GM18868 (cell line): ENCODE results near the gene CIROP.

Experiments
- ATAC-seq: cut with Tn5 transposase; IDR thresholded peaks from one replicate; pipeline ENCODE4 v1.9.1; 2021; ENCODE audit warnings: mild to moderate bottlenecking, moderate library complexity; ENCODE audit not compliant: unreplicated experiment

Gene CIROP, protein sequence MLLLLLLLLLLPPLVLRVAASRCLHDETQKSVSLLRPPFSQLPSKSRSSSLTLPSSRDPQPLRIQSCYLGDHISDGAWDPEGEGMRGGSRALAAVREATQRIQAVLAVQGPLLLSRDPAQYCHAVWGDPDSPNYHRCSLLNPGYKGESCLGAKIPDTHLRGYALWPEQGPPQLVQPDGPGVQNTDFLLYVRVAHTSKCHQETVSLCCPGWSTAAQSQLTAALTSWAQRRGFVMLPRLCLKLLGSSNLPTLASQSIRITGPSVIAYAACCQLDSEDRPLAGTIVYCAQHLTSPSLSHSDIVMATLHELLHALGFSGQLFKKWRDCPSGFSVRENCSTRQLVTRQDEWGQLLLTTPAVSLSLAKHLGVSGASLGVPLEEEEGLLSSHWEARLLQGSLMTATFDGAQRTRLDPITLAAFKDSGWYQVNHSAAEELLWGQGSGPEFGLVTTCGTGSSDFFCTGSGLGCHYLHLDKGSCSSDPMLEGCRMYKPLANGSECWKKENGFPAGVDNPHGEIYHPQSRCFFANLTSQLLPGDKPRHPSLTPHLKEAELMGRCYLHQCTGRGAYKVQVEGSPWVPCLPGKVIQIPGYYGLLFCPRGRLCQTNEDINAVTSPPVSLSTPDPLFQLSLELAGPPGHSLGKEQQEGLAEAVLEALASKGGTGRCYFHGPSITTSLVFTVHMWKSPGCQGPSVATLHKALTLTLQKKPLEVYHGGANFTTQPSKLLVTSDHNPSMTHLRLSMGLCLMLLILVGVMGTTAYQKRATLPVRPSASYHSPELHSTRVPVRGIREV

DNA sequence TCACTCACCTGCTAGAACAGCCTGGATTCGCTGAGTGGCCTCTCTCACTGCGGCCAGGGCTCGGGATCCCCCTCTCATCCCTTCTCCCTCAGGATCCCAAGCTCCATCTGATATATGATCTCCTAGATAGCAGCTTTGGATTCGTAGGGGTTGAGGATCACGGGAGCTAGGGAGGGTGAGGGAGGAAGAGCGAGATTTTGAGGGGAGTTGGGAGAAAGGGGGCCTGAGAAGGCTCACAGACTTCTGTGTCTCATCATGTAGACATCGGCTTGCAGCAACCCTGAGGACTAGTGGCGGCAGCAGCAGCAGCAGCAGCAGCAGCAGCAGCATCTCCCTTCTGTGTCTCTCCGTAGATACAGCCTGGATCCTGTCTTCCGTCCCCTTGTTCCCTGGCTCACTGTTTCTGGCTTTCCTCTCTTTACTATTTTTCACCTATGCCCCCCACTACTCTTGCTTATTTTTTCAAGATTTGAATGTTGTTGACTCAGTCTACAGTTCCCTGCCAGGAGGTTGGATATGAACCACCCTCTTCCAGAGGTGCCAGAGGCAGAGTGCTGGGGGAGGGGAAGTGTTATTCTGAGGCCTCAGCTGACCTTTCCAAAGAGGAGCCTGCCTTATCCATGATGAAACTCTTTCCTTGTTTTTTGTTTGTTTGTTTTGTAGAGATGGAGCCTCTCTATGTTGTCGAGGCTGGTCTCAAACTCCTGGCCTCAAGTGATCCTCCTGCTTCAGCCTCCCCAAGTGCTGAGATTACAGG, at the start of gene CIROP:
Gene CIROP (minus strand): TSS at position 399 of the 757 bp plus-strand sequence. CDS start 69 bp downstream, at position 330.
- no peak for ATAC-seq

DNA sequence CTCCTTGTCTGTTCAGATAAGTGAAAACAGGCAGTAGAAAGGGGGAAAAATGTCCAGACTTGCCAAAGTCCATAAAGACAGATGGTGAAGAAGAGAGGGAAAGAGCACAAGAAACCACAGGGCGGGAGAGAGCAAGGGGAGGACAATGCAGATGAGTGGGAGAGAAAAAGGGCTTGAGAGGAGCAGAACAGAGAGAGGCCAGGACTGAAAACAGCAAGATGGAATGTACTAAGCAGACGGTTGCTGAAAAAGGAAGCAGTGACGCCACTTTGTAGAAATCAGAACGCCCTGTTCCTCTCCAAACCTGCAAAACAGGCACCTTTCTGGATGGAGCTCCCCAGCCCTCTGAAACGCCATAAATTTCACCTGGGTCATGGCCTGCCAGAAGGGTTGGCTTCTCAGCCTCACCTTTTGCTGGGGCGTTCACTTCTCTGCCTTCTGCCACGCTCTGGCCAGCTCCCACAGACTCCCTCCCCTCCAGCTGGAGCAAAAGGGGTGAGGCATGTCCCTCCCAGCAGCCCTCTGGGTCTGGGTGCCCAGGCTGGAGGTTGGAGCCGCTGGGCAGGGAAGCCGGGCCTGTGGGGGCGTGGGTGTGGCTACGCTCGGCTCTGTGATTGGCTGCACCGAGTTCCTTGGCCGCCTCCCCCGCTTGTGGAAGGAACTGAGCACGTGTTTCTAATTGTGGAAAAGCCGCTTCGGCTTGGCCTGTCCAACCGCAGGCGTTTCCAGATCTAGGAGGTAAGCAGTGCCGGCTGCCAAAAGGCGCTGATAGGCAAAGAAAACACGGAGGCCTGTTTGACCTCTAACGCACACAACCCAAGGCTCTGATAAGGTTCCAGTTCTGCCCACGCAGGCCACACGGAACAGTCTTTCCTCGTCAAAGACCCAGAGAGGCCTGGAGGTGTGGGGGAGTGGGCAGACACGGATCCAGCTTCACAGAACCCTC, 49.3 kb upstream of the CIROP start:
- no peak for ATAC-seq

DNA sequence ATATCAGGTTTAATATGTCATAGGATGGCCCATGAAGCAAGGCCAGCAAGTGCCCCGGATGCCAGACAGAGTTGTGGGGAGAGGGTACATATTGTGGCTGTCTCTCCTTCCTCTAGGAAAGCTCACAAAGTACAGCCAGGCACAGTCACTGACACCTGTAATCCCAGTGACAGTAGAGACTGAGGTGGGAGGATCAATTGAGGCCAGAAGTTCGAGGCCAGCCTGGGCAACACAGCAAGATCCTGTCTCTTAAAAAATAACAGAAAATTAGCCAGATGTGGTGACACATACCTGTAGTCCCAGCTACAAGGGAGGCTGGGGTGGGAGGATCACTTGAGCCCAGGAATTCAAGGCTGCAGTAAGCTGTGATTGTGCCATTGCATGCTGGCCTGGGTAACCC, 46.6 kb upstream of the CIROP start:
- ATAC-seq, result no peak

DNA sequence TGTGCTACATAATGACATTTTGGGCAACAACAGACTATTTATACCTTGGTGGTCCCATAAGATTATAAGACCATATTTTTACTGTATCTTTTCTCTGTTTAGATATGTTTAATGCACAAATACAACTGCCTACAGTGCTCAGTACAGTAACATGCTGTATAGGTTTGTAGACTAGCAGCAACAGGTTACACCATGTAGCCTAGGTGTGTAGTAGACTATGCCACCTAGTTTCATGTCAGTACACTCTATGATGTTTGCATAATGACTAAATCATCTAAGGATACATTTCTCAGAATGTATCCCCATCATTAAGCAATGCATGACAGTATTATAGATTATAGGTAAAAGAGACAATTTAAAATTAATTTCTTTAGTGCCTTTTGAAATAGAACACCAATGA, 45.0 kb upstream of the CIROP start:
- no peak for ATAC-seq

DNA sequence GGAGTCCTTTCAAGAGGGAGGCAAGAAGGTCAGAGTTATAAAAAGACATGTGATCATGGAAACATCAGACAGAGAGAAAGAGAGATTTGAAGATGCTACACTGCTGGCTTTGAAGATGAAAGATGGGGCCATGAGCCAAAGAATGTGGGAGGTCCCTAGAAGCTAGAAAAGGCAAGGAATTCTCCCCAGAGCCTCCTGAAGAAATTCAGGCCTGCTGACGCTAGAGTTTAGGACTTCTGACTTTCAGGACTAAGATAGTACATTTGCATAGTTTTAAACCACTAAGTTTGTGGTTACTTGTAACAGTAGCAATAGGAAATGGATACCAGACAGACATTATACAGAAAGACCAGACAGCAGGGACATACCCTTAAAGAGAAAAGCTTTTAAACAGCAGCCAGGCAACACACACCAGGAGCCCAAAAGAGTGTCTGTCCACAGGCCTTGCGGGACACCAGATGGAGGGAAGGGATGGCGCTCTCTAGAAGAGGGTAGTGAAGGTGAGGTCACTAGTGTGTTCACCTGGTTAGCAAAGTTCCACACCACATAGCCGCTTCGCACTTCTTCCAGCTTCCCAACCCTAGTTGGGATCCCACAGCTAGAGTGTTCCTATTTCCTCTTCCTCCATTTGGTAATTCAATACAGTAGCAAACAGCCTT, 43.9 kb upstream of the CIROP start:
- no peak for ATAC-seq

DNA sequence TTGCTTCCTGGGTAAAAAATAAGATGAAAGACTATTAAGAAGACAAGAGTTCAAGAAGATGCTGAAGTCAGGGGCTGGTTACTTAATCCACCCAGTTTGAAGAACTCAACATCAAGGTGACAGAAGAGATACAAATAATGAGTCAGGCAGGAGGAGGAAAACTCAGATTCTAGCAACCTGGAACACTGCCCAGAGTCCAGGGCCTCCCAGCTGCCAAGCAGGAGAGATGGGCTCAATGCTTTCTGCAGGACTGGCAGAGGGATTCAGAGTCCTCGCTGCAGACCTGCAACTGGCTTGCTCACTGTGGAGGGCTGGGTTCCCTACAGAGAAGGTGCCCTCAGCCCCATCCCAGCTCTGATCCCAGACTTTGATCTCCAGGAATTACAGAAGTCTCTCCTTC, 42.9 kb upstream of the CIROP start:
- no peak for ATAC-seq

DNA sequence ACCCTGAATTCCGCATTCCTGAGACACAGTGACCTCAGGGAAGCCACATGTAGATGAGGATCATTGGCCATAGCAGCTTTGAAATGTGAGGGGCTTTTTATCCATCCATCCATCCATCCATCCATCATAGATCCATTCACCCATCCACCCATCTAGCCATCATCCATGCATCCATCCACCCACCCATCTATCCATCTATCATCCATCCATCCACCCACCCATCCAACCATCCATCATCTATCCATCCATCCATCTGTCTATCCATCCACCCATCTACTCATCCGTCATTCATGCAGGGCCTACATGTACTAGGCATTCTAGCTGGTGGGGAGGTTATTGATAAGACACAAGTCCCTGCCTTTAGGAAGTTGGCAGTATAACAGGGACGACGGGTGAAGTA, 42.2 kb upstream of the CIROP start:
- ATAC-seq, result no peak

DNA sequence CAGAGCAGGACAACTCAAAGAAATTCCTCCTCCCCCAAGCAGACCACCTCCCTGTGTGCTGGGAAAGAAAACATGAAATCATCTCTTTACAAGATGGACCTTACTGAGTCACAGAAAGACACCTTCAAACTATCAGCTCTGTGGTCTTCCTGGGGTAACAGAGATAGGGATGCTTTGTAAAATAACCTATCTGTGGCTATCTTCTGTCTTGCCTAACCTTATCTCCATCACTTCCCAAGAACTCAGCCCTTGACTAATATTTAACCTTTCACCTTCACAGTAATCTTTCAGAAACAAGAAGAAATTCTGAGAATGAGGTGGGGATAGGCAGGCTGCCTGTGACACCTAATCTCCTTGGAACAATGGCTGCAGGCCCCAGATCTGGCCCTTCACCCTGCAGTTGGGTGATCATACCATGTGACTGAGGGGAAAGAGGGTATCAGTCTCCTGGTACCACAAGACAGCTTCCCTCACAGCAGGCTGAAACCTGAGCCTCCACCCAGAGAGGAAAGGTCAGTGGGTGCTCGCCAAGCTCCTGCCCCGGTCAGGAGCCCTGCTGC, 41.6 kb upstream of the CIROP start:
- no peak for ATAC-seq

DNA sequence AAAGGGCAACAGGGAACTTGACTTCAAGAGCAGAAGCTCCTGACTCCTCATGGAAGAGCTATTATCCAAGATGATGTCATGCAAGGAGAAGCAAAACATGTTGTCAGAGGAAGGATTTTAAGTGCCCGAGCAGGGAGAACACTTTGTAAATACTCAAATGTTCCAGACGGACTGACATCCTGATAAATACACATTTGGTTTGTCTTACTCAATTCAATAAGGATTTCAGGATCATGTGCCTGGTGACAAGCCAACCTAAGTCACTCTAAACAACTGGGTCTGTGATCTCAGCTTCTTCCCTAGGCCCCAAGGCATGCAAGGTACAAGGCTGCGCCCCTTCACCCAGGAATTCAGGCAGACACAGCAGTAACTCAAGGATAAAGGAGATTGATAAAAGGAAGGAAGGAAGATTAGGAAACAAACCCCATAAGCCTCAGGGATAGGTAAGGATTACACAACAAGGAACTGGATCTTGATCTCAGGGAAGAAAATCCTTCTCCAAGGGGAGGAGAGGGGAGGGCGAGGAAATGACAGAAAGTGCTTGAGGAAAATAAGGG, 41.1 kb upstream of the CIROP start:
- no peak for ATAC-seq

DNA sequence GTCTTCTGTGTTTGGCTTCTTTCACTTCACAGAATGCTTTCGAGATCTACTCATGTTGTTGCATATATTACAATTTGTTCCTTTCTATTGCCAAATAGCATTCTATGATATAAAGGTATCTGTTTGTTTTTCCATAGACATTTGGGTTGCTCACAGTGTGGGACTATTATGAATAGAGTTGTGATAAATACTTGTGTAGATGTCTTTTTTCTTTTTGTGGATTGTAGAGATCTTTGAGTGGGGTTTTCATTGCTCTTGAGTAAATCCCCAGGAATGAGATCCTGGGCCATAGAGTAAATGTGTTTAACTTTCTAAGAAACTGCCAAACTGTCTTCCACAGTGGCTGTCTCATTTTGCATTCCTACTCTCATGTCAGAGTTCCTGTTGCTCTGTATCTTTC, 39.1 kb upstream of the CIROP start:
- ATAC-seq, result no peak

DNA sequence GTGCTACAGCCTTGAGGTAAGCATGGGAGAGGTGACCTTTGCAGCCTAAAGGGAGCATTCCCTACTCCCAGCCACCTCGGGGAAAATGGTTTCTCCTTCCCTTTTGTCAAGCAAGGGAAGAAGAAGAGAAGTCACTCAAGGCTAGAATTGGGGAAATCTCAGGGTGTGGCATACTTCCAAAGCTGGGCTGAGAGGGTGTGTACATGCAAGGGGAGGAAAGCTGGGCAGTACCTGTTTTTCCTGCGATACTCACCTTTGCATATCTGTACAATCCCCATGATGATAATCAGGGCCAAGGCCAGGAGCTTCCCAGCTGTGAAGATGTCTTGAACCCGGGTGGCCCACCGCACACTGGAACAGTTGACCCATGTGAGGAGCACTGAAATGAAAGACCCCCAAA, 38.0 kb upstream of the CIROP start:
- ATAC-seq, result no peak

DNA sequence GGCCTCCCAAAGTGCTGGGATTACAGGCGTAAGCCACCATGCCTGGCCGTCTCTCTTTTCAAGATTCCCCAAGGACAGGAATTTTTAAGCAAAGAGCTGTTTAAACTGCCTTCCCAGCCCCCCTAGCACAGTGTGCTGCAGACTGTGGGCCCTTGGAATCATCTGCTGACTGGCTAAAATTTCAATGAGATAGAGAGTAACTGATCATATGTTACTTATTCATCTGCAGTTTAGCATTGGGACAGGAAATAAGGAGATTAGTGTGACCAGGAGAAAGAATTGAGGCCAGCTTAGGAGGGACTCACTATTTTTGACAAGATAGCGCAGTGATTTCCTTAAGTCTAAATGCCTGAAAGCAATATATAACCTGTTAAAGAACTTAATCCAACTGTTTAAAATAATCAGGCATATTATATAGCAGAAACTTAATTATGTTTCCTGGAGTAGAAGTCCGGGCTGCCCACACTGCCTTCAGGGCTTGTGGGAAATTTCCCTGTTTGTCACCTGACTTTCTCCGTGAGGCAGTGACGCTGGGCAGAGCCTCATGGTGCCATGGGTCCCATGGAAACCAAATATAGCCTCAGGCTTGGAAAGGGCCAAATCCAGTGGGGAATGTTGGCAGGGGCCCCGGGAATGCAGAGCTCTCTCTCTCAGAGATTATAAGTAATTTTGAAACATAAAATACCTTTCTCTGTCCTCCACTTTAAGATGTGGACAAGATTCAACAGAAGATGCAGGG, 37.1 kb upstream of the CIROP start:
- ATAC-seq, result no peak

DNA sequence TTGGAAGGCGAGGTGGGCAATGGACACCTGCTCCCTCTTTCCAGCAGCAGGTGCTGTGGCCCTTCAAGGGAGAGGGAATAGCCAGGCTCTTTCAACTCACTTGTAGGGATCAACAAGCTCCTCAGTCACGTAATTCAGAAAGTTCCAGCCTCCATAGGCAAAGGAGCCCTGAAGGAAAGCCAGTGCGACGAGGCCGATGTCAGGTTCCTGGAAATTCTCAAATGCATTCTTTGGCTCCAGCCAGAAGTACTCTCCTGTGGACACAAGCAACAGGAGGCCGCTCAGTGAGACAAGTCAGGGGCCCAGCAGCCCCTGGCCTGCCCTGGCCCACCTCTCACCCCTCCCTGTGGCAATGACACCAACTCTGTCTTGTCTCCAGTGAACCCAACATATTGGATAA, 35.6 kb upstream of the CIROP start:
- no peak for ATAC-seq

DNA sequence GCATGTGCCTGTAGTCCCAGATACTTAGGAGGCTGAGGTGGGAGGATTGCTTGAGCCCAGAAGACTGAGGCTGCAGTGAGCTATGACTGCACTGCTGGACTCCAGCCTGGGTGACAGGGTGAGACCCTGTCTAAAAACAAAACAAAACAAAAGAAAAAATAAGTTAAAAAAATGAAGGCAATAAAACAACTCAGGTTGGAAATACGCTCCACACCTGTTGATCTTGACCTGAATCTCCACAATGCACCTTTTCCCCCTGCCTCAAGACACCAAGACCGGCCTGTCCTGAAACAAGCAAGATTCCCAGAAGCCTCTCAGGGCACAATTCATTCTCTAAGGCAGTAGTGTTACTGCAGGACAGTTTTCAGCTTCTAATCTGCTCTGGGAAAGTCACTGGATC, 35.1 kb upstream of the CIROP start:
- no peak for ATAC-seq

DNA sequence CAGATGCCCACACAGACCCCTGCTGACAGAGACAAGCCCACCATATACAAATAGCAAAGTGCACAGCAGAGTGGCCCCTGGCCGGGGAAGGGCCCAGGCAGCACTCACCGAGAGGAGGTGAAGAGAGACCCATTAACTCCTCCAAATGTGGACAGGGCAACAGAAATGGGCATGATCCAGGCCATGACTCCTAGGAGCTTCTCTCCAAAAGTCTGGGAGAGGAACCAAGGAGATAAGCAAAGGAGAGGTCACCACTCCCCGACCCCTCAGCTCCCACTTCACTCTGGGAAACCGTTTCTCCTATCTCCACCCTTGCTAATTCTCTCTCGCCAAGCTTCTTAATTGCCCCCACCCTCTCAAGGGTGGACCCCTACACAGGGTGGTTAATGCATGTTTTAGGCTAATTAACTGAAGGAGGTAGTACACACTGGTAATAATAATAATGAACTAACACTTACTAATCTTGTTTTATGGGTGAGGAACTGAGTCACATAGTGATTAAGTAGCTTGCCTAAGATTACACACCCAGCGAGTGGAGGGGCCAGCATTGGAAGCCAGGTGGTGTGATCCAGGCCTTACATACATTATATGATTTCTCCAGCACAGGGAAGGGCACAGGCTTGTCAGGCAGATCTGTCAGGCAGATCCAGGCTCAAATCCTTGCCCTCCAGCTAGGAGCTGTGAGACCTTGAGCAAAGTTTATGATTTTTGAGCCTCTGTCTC, 33.2 kb upstream of the CIROP start:
- no peak for ATAC-seq

DNA sequence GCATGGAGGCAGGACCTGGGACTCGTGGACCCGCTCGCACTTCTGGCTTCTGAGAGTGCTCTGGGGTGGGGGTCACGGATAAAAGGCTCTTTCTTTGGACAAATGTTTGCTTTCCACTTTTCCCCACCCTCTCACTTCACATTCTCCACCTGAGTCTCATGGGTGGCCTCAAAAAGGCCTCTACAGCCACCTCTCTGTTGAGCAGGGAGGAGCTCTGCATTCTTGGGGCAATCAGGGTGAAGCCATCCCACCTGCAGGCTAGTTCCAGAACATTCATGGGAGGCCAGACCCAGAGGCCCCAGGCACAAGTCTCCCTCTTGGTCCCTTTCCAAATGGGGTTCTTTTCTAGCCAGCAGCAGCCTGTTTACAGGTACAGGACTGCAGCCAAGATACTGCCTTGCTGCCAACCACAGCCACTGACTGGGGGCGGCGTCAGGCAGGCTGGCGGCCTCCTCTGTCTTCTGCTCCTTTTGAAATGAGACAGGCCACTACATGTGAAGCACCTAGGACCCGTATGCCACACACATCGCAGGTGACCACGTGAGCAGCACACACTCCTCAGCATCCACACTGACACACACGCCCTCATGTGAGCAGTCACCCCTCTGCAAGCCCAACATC, 32.5 kb upstream of the CIROP start:
- no peak for ATAC-seq

DNA sequence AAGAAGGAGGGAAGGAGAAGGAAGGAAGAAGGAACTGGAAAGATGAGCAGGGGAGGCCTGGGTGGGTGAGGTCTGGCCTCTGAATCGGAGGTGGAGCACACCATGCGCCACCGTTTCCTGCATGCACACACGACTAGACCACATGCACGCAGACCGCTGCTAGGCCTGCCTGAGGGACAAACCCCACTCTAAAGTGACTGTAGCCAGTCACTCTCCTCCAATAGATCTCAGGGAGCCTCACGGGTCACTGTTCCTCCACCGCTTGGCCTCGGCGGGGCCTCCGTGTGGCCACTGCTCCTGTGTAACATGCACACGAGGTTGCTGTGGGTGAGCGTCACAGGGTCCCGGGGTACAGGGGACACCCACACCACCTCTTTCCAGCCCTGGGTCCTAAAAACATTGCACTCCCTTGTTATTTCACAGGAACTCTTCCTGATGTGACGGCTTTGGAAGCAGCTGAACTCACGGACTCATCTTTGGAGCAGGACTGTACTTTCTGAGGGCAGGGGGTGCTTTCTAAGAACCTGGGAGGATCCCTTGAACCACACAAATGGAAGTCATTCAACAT, 31.9 kb upstream of the CIROP start:
- ATAC-seq, result no peak
